H9 (cell line): Measurements from ENCODE around the gene ALOX15B. TPM values are rescaled to one million over a fixed set of nuclear protein-coding genes. Genes with fewer than 3 reads are reported as not detected.

ENCODE experiments used
- DNase-seq: peaks from one replicate; pipeline ENCODE4 v3.0.0-alpha.2; 2017
- H2AFZ ChIP-seq: one replicate; pipeline ENCODE4 v1.6.1; 2013; ENCODE audit warnings: mild to moderate bottlenecking, low read length, control low read depth, moderate library complexity
- H2AK5ac ChIP-seq: 2 replicates; pipeline ENCODE4 v1.6.1; 2013; ENCODE audit warnings: low read length, control low read depth, mixed read lengths; ENCODE audit not compliant: insufficient read length
- H2BK120ac ChIP-seq: one replicate; pipeline ENCODE4 v1.6.1; 2013; ENCODE audit warnings: low read depth, mild to moderate bottlenecking, low read length, control low read depth, inconsistent platforms; ENCODE audit not compliant: poor library complexity, severe bottlenecking
- H2BK12ac ChIP-seq: 2 replicates; pipeline ENCODE4 v1.6.1; 2013; ENCODE audit warnings: low read length, control low read depth, mixed read lengths, low read depth; ENCODE audit not compliant: insufficient read length
- H2BK15ac ChIP-seq: 2 replicates; pipeline ENCODE4 v1.6.1; 2013; ENCODE audit warnings: low read depth, low read length, control low read depth
- H2BK20ac ChIP-seq: one replicate; pipeline ENCODE4 v1.6.1; 2013; ENCODE audit warnings: low read depth, mild to moderate bottlenecking, low read length, control low read depth, inconsistent platforms; ENCODE audit not compliant: poor library complexity, severe bottlenecking
- H2BK5ac ChIP-seq: 2 replicates; pipeline ENCODE4 v1.6.1; 2013; ENCODE audit warnings: low read length, control low read depth, mixed read lengths; ENCODE audit not compliant: insufficient read length
- H3K14ac ChIP-seq: 2 replicates; pipeline ENCODE4 v1.6.1; 2013; ENCODE audit warnings: low read length, control low read depth; ENCODE audit not compliant: insufficient read depth
- H3K18ac ChIP-seq: 2 replicates; pipeline ENCODE4 v1.6.1; 2013; ENCODE audit warnings: low read depth, mild to moderate bottlenecking, mixed read lengths, low read length, control low read depth; ENCODE audit not compliant: insufficient read length
- H3K23ac ChIP-seq: 2 replicates; pipeline ENCODE4 v1.6.1; 2013; ENCODE audit warnings: low read length, control low read depth, mixed read lengths, low read depth; ENCODE audit not compliant: insufficient read length
- H3K23me2 ChIP-seq: 2 replicates; pipeline ENCODE4 v1.6.1; 2013; ENCODE audit warnings: low read depth, mild to moderate bottlenecking, mixed read lengths, low read length, control low read depth; ENCODE audit not compliant: insufficient read length, poor library complexity, severe bottlenecking
- H3K27ac ChIP-seq: 2 replicates; pipeline ENCODE4 v1.5.1; 2013; ENCODE audit warnings: low read length, control low read depth, mixed read lengths, low read depth; ENCODE audit not compliant: insufficient read length
- H3K27me3 ChIP-seq: 2 replicates; pipeline ENCODE4 v1.6.1; 2013; ENCODE audit warnings: low read length, control low read depth, inconsistent platforms; ENCODE audit not compliant: insufficient read depth
- H3K4ac ChIP-seq: 2 replicates; pipeline ENCODE4 v1.6.1; 2013; ENCODE audit warnings: low read depth, mild to moderate bottlenecking, control low read depth, inconsistent platforms, low read length, moderate library complexity
- H3K4me1 ChIP-seq: 2 replicates; pipeline ENCODE4 v1.6.1; 2013; ENCODE audit warnings: low read length, control low read depth, inconsistent platforms; ENCODE audit not compliant: insufficient read depth
- H3K4me2 ChIP-seq: 2 replicates; pipeline ENCODE4 v1.6.1; 2013; ENCODE audit warnings: low read length, control low read depth, mixed read lengths; ENCODE audit not compliant: insufficient read length, insufficient read depth
- H3K56ac ChIP-seq: 2 replicates; pipeline ENCODE4 v1.6.1; 2013; ENCODE audit warnings: low read depth, mild to moderate bottlenecking, mixed read lengths, low read length, control low read depth; ENCODE audit not compliant: insufficient read length
- H3K79me1 ChIP-seq: 2 replicates; pipeline ENCODE4 v1.6.1; 2013; ENCODE audit warnings: low read depth, mild to moderate bottlenecking, moderate library complexity, low read length, control low read depth, inconsistent platforms; ENCODE audit not compliant: insufficient read depth, poor library complexity, severe bottlenecking
- H3K79me2 ChIP-seq: 2 replicates; pipeline ENCODE4 v1.6.1; 2013; ENCODE audit warnings: low read length, control low read depth, inconsistent platforms; ENCODE audit not compliant: insufficient read depth
- H3K9ac ChIP-seq: 2 replicates; pipeline ENCODE4 v1.6.1; 2013; ENCODE audit warnings: low read length, control low read depth, mixed read lengths; ENCODE audit not compliant: insufficient read length; ENCODE audit errors: extremely low read depth
- H3K9me3 ChIP-seq: one replicate; pipeline ENCODE4 v1.6.1; 2013; ENCODE audit warnings: low read depth, low read length, inconsistent platforms; ENCODE audit not compliant: control insufficient read depth
- H3T11ph ChIP-seq: one replicate; pipeline ENCODE4 v1.6.1; 2013; ENCODE audit warnings: mild to moderate bottlenecking, low read length, control low read depth, inconsistent platforms
- H4K20me1 ChIP-seq: one replicate; pipeline ENCODE4 v1.6.1; 2013; ENCODE audit not compliant: control insufficient read depth, insufficient read length, insufficient read depth
- H4K5ac ChIP-seq: 2 replicates; pipeline ENCODE4 v1.6.1; 2013; ENCODE audit warnings: low read depth, mild to moderate bottlenecking, mixed read lengths, low read length, control low read depth; ENCODE audit not compliant: insufficient read length
- H4K8ac ChIP-seq: replicated peaks from 2 replicates; pipeline ENCODE4 v1.6.1; 2013; ENCODE audit warnings: low read length, control low read depth, mixed read lengths, low read depth; ENCODE audit not compliant: insufficient read length
- H4K91ac ChIP-seq: 2 replicates; pipeline ENCODE4 v1.6.1; 2013; ENCODE audit warnings: low read depth, mild to moderate bottlenecking, moderate library complexity, mixed read lengths, low read length, control low read depth; ENCODE audit not compliant: insufficient read length
- H3K27ac Mint-ChIP-seq, 3 experiments: 2 replicates in 2 of 3; 3 replicates in 1 of 3; pipeline ENCODE4 v1.8.0; 2020 to 2021; ENCODE audit warnings: mixed read lengths in 3 of 3, mild to moderate bottlenecking in 1 of 3, moderate library complexity in 1 of 3
- H3K27me3 Mint-ChIP-seq: 2 replicates; pipeline ENCODE4 v1.8.0; 2021; ENCODE audit warnings: low read depth, mild to moderate bottlenecking, moderate library complexity, mixed read lengths
- H3K36me3 Mint-ChIP-seq, 3 experiments: 2 replicates in 2 of 3; 3 replicates in 1 of 3; pipeline ENCODE4 v1.8.0; 2020 to 2021; ENCODE audit warnings: low read depth in 3 of 3, mixed read lengths in 3 of 3; ENCODE audit not compliant: insufficient read depth in 1 of 3
- H3K4me1 Mint-ChIP-seq, 2 experiments: 2 replicates each; pipeline ENCODE4 v1.8.0; 2020; ENCODE audit warnings: mixed read lengths in 2 of 2
- H3K4me3 Mint-ChIP-seq, 2 experiments: 2 replicates in 1 of 2; 3 replicates in 1 of 2; pipeline ENCODE4 v1.8.0; 2020 to 2021; ENCODE audit warnings: mild to moderate bottlenecking in 2 of 2, mixed read lengths in 2 of 2, moderate library complexity in 1 of 2
- H3K9me3 Mint-ChIP-seq, 2 experiments: 2 replicates in 1 of 2; 3 replicates in 1 of 2; pipeline ENCODE4 v1.8.0; 2020; ENCODE audit warnings: mild to moderate bottlenecking in 2 of 2, mixed read lengths in 2 of 2, moderate library complexity in 1 of 2
- CTCF ChIP-seq: fragments of 200-600 bp; sonication (generic); conservative IDR thresholded peaks from 3 replicates; pipeline ENCODE4 v1.8.0; 2021; ENCODE audit warnings: antibody characterized with exemption, mild to moderate bottlenecking
- WGBS: extraction: QIAGEN DNeasy Blood & Tissue Kit; methylation state at CpG from one replicate; pipeline ENCODE4 v1.1.7; 2013; ENCODE audit warnings: missing lambda C conversion rate, low lambda C conversion rate, mixed read lengths; ENCODE audit not compliant: insufficient read length; ENCODE audit errors: extremely low coverage; 5-methylcytosine and 5-hydroxymethylcytosine counted together
- total RNA-seq: library from RNA; stranded (reverse); gene quantifications from 2 replicates; pipeline ENCODE4 v1.2.1, GENCODE V29; 2021

Gene ALOX15B
- total RNA-seq, 1 experiment from 2014 or later: not detected

GRCh38 chr17:8020776-8021564, 17.9 kb upstream of the ALOX15B start:
- H3K27me3 Mint-ChIP-seq: peaks cover 9% of the 10 kb centered on the region
- no peak overlapping the region for H3K56ac ChIP-seq
- WGBS: no CpG with 5 or more reads among the region's 9 CpGs

More at GRCh38 chr17:8020776-8021564, 17.9 kb upstream of the ALOX15B start:
- TF ChIP-seq CTCF: no peak
- no peak overlapping the region for H3K4ac ChIP-seq
- H4K5ac ChIP-seq: no peak overlapping the region
- H2BK120ac ChIP-seq: no peak overlapping the region
- H3K27me3 ChIP-seq: no peaks in the 10 kb centered on the region
- no peak overlapping the region for H3K27ac ChIP-seq
- no peaks in the 10 kb centered on the region for H4K20me1 ChIP-seq
- Mint-ChIP-seq H3K4me1 (peaks cover 15 to 19% of the 10 kb centered on the region in 2 experiments), H3K4me3 (no peak overlapping the region), H3K36me3 (peaks cover 0 to 1% (median 0%) of the 10 kb centered on the region in 3 experiments; a peak in 2 of 7 replicates), H3K9me3 (no peaks in the 10 kb centered on the region; a peak in 1 of 5 replicates), H3K27ac (no peak overlapping the region; a peak in 1 of 7 replicates)
- H2BK12ac ChIP-seq: no peak overlapping the region
- H3K9me3 ChIP-seq: no peaks in the 10 kb centered on the region
- H2AK5ac ChIP-seq: no peak overlapping the region
- H3K79me1 ChIP-seq: no peaks in the 10 kb centered on the region
- no peak overlapping the region for H3T11ph ChIP-seq
- H4K8ac ChIP-seq: no peak overlapping the region
- no peaks in the 10 kb centered on the region; the same call in 1 of the 2 replicates for H3K4me1 ChIP-seq
- peaks cover 6% of the 10 kb centered on the region for H3K23me2 ChIP-seq
- no peak overlapping the region for H3K14ac ChIP-seq
- no peak overlapping the region for H3K9ac ChIP-seq
- no peak overlapping the region for H3K23ac ChIP-seq
- H2BK15ac ChIP-seq: no peak overlapping the region
- no peak overlapping the region for H2AFZ ChIP-seq
- no peak overlapping the region for H4K91ac ChIP-seq
- no peak overlapping the region for H2BK5ac ChIP-seq
- no peak overlapping the region for H2BK20ac ChIP-seq
- no peak overlapping the region for H3K4me2 ChIP-seq
- DNase-seq: no peak
- H3K79me2 ChIP-seq: no peaks in the 10 kb centered on the region
- H3K18ac ChIP-seq: no peak overlapping the region
